ENCODE measurements around the gene MACROH2A2. TPM values are rescaled to one million over a fixed set of nuclear protein-coding genes. Genes with fewer than 3 reads are reported as not detected.

MACROH2A2 gene
- total and polyA plus RNA-seq, 5 donors from 2014 or later: 2.4 to 4.1 (median 3.3) TPM

GRCh38 chr10:70101668-70102067 is 49.0 kb downstream of the MACROH2A2 start:
- no peak for ATAC-seq (ENCODE audit: low read depth in 2 of 2)
- no peak overlapping the region for H3K4me3 ChIP-seq (ENCODE audit: low read depth, low read length)
- H3K27ac Mint-ChIP-seq: no peak overlapping the region
- no peak overlapping the region for H3K4me3 Mint-ChIP-seq
- peaks cover 0 to 6% (median 0%) of the 10 kb centered on the region in 4 donors for H3K4me1 Mint-ChIP-seq
- no peaks in the 10 kb centered on the region for H3K9me3 ChIP-seq (ENCODE audit: control insufficient read depth in 2 of 2, low read length in 2 of 2)
- peaks cover 36% of the 10 kb centered on the region for H3K36me3 Mint-ChIP-seq
- H3K36me3 ChIP-seq (ENCODE audit: control insufficient read depth, insufficient read depth, low read length): peaks cover 27% of the 10 kb centered on the region
- H3K27me3 ChIP-seq (ENCODE audit: control insufficient read depth, insufficient read depth, low read length): no peaks in the 10 kb centered on the region
- H3K27me3 Mint-ChIP-seq: no peaks in the 10 kb centered on the region
- no peaks in the 10 kb centered on the region for H3K4me1 ChIP-seq (ENCODE audit: control insufficient read depth, insufficient read depth, low read length, poor library complexity, severe bottlenecking)
- H3K9me3 Mint-ChIP-seq: peaks cover 0 to 1% (median 0%) of the 10 kb centered on the region in 7 donors
- no peak overlapping the region for H3K27ac ChIP-seq (ENCODE audit: insufficient read depth, low read length, poor library complexity, severe bottlenecking)
- DNase-seq: no peak

GRCh38 chr10:70106958-70107791 is 54.5 kb downstream of the MACROH2A2 start:
- Mint-ChIP-seq H3K9me3 (no peaks in the 10 kb centered on the region), H3K27me3 (no peaks in the 10 kb centered on the region), H3K36me3 (peaks cover 18% of the 10 kb centered on the region), H3K4me1 (peaks cover 0 to 4% (median 1%) of the 10 kb centered on the region in 4 donors), H3K4me3 (no peak overlapping the region), H3K27ac (peak overlapping the region in 2 of 3 donors; percentile 31 to 60)
- Histone ChIP-seq H3K4me1 (ENCODE audit: control insufficient read depth, insufficient read depth, low read length, poor library complexity, severe bottlenecking) (no peaks in the 10 kb centered on the region), H3K36me3 (ENCODE audit: control insufficient read depth, insufficient read depth, low read length) (peaks cover 23% of the 10 kb centered on the region), H3K27me3 (ENCODE audit: control insufficient read depth, insufficient read depth, low read length) (no peaks in the 10 kb centered on the region), H3K27ac (ENCODE audit: insufficient read depth, low read length, poor library complexity, severe bottlenecking) (no peak overlapping the region), H3K4me3 (ENCODE audit: low read depth, low read length) (no peak overlapping the region), H3K9me3 (ENCODE audit: control insufficient read depth in 2 of 2, low read length in 2 of 2) (no peaks in the 10 kb centered on the region)
- ATAC-seq (ENCODE audit: low read depth in 2 of 2): no peak
- no peak for DNase-seq

- Histone ChIP-seq H3K27me3 (ENCODE audit: control insufficient read depth, insufficient read depth, low read length) (no peaks in the 10 kb centered on the region), H3K36me3 (ENCODE audit: control insufficient read depth, insufficient read depth, low read length) (peaks cover 29% of the 10 kb centered on the region), H3K27ac (ENCODE audit: insufficient read depth, low read length, poor library complexity, severe bottlenecking) (no peak overlapping the region), H3K9me3 (ENCODE audit: control insufficient read depth in 2 of 2, low read length in 2 of 2) (no peaks in the 10 kb centered on the region), H3K4me1 (ENCODE audit: control insufficient read depth, insufficient read depth, low read length, poor library complexity, severe bottlenecking) (no peaks in the 10 kb centered on the region), H3K4me3 (ENCODE audit: low read depth, low read length) (no peak overlapping the region)
- ATAC-seq (ENCODE audit: low read depth in 2 of 2): no peak
- Mint-ChIP-seq H3K4me3 (no peak overlapping the region), H3K4me1 (peaks cover 0 to 4% (median 1%) of the 10 kb centered on the region in 4 donors), H3K27ac (no peak overlapping the region), H3K9me3 (no peaks in the 10 kb centered on the region), H3K27me3 (no peaks in the 10 kb centered on the region), H3K36me3 (peaks cover 25% of the 10 kb centered on the region)
- DNase-seq: no peak
These were observed 56.6 kb downstream of the MACROH2A2 start for GRCh38 chr10:70109064-70109729.

- no peak overlapping the region for H3K27ac ChIP-seq (ENCODE audit: insufficient read depth, low read length, poor library complexity, severe bottlenecking)
- Mint-ChIP-seq H3K27ac (no peak overlapping the region), H3K36me3 (peaks cover 17% of the 10 kb centered on the region), H3K27me3 (no peaks in the 10 kb centered on the region), H3K9me3 (no peaks in the 10 kb centered on the region), H3K4me1 (peaks cover 0 to 8% (median 6%) of the 10 kb centered on the region in 4 donors), H3K4me3 (no peak overlapping the region)
- ATAC-seq (ENCODE audit: low read depth in 2 of 2): no peak
- H3K4me3 ChIP-seq (ENCODE audit: low read depth, low read length): no peak overlapping the region
- peaks cover 29% of the 10 kb centered on the region for H3K36me3 ChIP-seq (ENCODE audit: control insufficient read depth, insufficient read depth, low read length)
- DNase-seq: no peak
- H3K9me3 ChIP-seq (ENCODE audit: control insufficient read depth in 2 of 2, low read length in 2 of 2): no peaks in the 10 kb centered on the region
- no peaks in the 10 kb centered on the region for H3K4me1 ChIP-seq (ENCODE audit: control insufficient read depth, insufficient read depth, low read length, poor library complexity, severe bottlenecking)
- H3K27me3 ChIP-seq (ENCODE audit: control insufficient read depth, insufficient read depth, low read length): no peaks in the 10 kb centered on the region
These were observed 58.9 kb downstream of the MACROH2A2 start for GRCh38 chr10:70111496-70111895.

GRCh38 chr10:70112071-70112470 is 59.4 kb downstream of the MACROH2A2 start:
- peaks cover 29% of the 10 kb centered on the region for H3K36me3 ChIP-seq (ENCODE audit: control insufficient read depth, insufficient read depth, low read length)
- H3K27me3 ChIP-seq (ENCODE audit: control insufficient read depth, insufficient read depth, low read length): no peaks in the 10 kb centered on the region
- no peak overlapping the region for H3K27ac ChIP-seq (ENCODE audit: insufficient read depth, low read length, poor library complexity, severe bottlenecking)
- no peak overlapping the region for H3K27ac Mint-ChIP-seq
- peaks cover 17% of the 10 kb centered on the region for H3K36me3 Mint-ChIP-seq
- no peaks in the 10 kb centered on the region for H3K4me1 ChIP-seq (ENCODE audit: control insufficient read depth, insufficient read depth, low read length, poor library complexity, severe bottlenecking)
- ATAC-seq (ENCODE audit: low read depth in 2 of 2) (no peak), DNase-seq (no peak)
- H3K4me3 ChIP-seq (ENCODE audit: low read depth, low read length): no peak overlapping the region
- H3K9me3 Mint-ChIP-seq: no peaks in the 10 kb centered on the region
- H3K27me3 Mint-ChIP-seq: no peaks in the 10 kb centered on the region
- H3K9me3 ChIP-seq (ENCODE audit: control insufficient read depth in 2 of 2, low read length in 2 of 2): no peaks in the 10 kb centered on the region
- no peak overlapping the region for H3K4me3 Mint-ChIP-seq
- H3K4me1 Mint-ChIP-seq: peaks cover 0 to 8% (median 6%) of the 10 kb centered on the region in 4 donors

- no peaks in the 10 kb centered on the region for H3K27me3 Mint-ChIP-seq
- H3K4me3 ChIP-seq (ENCODE audit: low read depth, low read length): no peak overlapping the region
- no peaks in the 10 kb centered on the region for H3K9me3 Mint-ChIP-seq
- peaks cover 19% of the 10 kb centered on the region for H3K36me3 Mint-ChIP-seq
- no peak overlapping the region for H3K27ac ChIP-seq (ENCODE audit: insufficient read depth, low read length, poor library complexity, severe bottlenecking)
- H3K4me1 ChIP-seq (ENCODE audit: control insufficient read depth, insufficient read depth, low read length, poor library complexity, severe bottlenecking): no peaks in the 10 kb centered on the region
- H3K27me3 ChIP-seq (ENCODE audit: control insufficient read depth, insufficient read depth, low read length): no peaks in the 10 kb centered on the region
- H3K36me3 ChIP-seq (ENCODE audit: control insufficient read depth, insufficient read depth, low read length): peaks cover 15% of the 10 kb centered on the region
- no peak overlapping the region for H3K4me3 Mint-ChIP-seq
- ATAC-seq (ENCODE audit: low read depth in 2 of 2) (no peak), DNase-seq (no peak)
- H3K4me1 Mint-ChIP-seq: peaks cover 0 to 8% (median 5%) of the 10 kb centered on the region in 4 donors
- no peaks in the 10 kb centered on the region for H3K9me3 ChIP-seq (ENCODE audit: control insufficient read depth in 2 of 2, low read length in 2 of 2)
- no peak overlapping the region for H3K27ac Mint-ChIP-seq
These were observed 62.3 kb downstream of the MACROH2A2 start for GRCh38 chr10:70114902-70115301.

GRCh38 chr10:70115948-70116682 is 63.5 kb downstream of the MACROH2A2 start:
- Histone ChIP-seq H3K27me3 (ENCODE audit: control insufficient read depth, insufficient read depth, low read length) (no peaks in the 10 kb centered on the region), H3K36me3 (ENCODE audit: control insufficient read depth, insufficient read depth, low read length) (peaks cover 11% of the 10 kb centered on the region), H3K4me1 (ENCODE audit: control insufficient read depth, insufficient read depth, low read length, poor library complexity, severe bottlenecking) (no peaks in the 10 kb centered on the region), H3K27ac (ENCODE audit: insufficient read depth, low read length, poor library complexity, severe bottlenecking) (no peak overlapping the region), H3K9me3 (ENCODE audit: control insufficient read depth in 2 of 2, low read length in 2 of 2) (no peaks in the 10 kb centered on the region), H3K4me3 (ENCODE audit: low read depth, low read length) (no peak overlapping the region)
- H3K36me3 Mint-ChIP-seq: peaks cover 19% of the 10 kb centered on the region
- H3K27ac Mint-ChIP-seq: peak overlapping the region in 1 of 3 donors; percentile 55
- H3K4me1 Mint-ChIP-seq: peaks cover 0 to 8% (median 5%) of the 10 kb centered on the region in 4 donors
- no peaks in the 10 kb centered on the region for H3K27me3 Mint-ChIP-seq
- no peak overlapping the region for H3K4me3 Mint-ChIP-seq
- no peaks in the 10 kb centered on the region for H3K9me3 Mint-ChIP-seq
- ATAC-seq (ENCODE audit: low read depth in 2 of 2) (peak; percentile 67 to 71), DNase-seq (peak; percentile 44 to 59 (median 58))
